NCI-H2227 treated with DMSO at 0.1 percent for 48 hours (cell line): ENCODE measurements around the gene GRIA4.
A peak's percentile ranks its signal among the peaks of the same experiment; 100 is the strongest.
"Not testable (repeated sequence)": the region's sequence is repeated elsewhere in the genome, so short reads cannot be mapped to it uniquely, and the experiment has no call there.

ENCODE experiments used
- DNase-seq: peaks from one replicate; lab custom pipeline; 2025; lab: John Stamatoyannopoulos, UW

GRIA4 gene

GRCh38 chr11:105862736-105863367 lies 253.0 kb downstream of the GRIA4 start:
- peak; percentile 59 for DNase-seq

- DNase-seq = no peak
Observed at GRCh38 chr11:105863523-105863922, 253.7 kb downstream of the GRIA4 start.

GRCh38 chr11:105867742-105868141 lies 257.9 kb downstream of the GRIA4 start:
- DNase-seq = no peak

GRCh38 chr11:105868762-105869285 lies 259.0 kb downstream of the GRIA4 start:
- no peak for DNase-seq

- no peak for DNase-seq
Observed at GRCh38 chr11:105870516-105871113, 260.7 kb downstream of the GRIA4 start.

GRCh38 chr11:105878510-105878909 lies 268.6 kb downstream of the GRIA4 start:
- no peak for DNase-seq

- not testable (repeated sequence) for DNase-seq
Observed at GRCh38 chr11:105878927-105879326, 269.1 kb downstream of the GRIA4 start.

GRCh38 chr11:105881027-105881426 lies 271.2 kb downstream of the GRIA4 start:
- no peak for DNase-seq

GRCh38 chr11:105884436-105884835 lies 274.6 kb downstream of the GRIA4 start:
- DNase-seq = no peak

- no peak for DNase-seq
Observed at GRCh38 chr11:105891685-105892084, 281.8 kb downstream of the GRIA4 start.

- DNase-seq = no peak
Observed at GRCh38 chr11:105897161-105897560, 287.3 kb downstream of the GRIA4 start.

- no peak for DNase-seq
Observed at GRCh38 chr11:105899772-105900171, 289.9 kb downstream of the GRIA4 start.

- DNase-seq = no peak
Observed at GRCh38 chr11:105900515-105901035, 290.7 kb downstream of the GRIA4 start.

- DNase-seq = no peak
Observed at GRCh38 chr11:105903113-105903512, 293.2 kb downstream of the GRIA4 start.

GRCh38 chr11:105906517-105906916 lies 296.6 kb downstream of the GRIA4 start:
- no peak for DNase-seq

- DNase-seq = no peak
Observed at GRCh38 chr11:105907319-105907718, 297.4 kb downstream of the GRIA4 start.

GRCh38 chr11:105910095-105910715 lies 300.3 kb downstream of the GRIA4 start:
- no peak for DNase-seq

- DNase-seq = no peak
Observed at GRCh38 chr11:105911454-105911853, 301.6 kb downstream of the GRIA4 start.

- DNase-seq = no peak
Observed at GRCh38 chr11:105912666-105913065, 302.8 kb downstream of the GRIA4 start.

GRCh38 chr11:105915021-105915420 lies 305.1 kb downstream of the GRIA4 start:
- DNase-seq = peak; percentile 12

GRCh38 chr11:105918039-105918438 lies 308.2 kb downstream of the GRIA4 start:
- no peak for DNase-seq

GRCh38 chr11:105918600-105918999 lies 308.7 kb downstream of the GRIA4 start:
- no peak for DNase-seq

GRCh38 chr11:105923252-105923651 lies 313.4 kb downstream of the GRIA4 start:
- DNase-seq = no peak
